ENCODE measurements around the gene TYW3.
A peak's percentile ranks its signal among the peaks of the same experiment; 100 is the strongest.

TYW3 gene, protein sequence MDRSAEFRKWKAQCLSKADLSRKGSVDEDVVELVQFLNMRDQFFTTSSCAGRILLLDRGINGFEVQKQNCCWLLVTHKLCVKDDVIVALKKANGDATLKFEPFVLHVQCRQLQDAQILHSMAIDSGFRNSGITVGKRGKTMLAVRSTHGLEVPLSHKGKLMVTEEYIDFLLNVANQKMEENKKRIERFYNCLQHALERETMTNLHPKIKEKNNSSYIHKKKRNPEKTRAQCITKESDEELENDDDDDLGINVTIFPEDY

DNA sequence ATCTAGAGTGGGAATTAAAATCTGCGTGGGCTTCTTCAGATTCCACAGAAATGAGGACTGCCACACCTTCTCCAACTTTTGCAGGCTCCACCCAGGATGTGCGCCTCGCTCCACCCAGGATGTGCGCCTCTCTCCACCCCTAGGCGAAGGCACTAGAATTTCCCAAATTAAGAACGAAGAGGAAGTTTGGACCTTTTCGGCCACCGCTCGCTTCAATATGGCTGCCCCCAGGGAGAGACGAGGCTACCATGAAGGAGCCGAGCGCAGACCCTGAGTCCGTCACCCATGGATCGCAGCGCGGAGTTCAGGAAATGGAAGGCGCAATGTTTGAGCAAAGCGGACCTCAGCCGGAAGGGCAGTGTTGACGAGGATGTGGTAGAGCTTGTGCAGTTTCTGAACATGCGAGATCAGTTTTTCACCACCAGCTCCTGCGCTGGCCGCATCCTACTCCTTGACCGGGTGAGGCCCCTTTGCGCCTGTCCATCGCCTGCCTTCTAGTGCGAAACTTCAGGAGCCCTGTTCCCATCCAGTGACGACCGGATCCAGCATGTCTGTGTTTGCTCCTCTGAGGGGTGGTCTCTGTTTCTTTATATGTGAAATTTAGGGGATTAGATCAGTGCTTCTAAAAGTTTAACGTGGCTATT lies at the start of gene TYW3, which contains the start of gene CRYZ:
Gene TYW3 (plus strand): TSS at position 193 of the 644 bp plus-strand sequence. CDS start 93 bp downstream, at position 286.
Gene CRYZ (minus strand): TSS at position 91 of the 644 bp plus-strand sequence. CDS start 8,229 bp downstream, outside the sequence.
- DNase-seq (ENCODE audit: low spot score), result peak; percentile 30

DNA sequence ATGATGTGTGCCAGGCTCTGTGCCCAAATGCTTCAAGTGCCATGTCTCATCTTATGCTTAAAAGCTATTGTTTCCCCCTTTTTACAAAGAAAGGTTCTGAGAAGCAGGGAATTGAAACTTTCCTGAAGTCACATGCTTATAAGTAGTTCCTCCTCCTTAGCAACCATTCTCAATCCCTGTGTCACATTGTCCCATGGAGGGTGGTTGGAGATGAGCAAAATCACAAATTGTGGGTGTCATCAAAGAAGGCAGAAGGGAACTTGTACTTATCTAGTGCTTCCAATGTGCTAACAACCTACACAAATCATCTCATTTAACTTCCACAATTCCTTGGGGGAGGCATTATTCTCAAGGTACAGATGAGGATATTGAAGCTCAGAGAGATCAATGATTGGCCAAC lies 49.3 kb upstream of the TYW3 start:
- no peak for DNase-seq (ENCODE audit: low spot score)

DNA sequence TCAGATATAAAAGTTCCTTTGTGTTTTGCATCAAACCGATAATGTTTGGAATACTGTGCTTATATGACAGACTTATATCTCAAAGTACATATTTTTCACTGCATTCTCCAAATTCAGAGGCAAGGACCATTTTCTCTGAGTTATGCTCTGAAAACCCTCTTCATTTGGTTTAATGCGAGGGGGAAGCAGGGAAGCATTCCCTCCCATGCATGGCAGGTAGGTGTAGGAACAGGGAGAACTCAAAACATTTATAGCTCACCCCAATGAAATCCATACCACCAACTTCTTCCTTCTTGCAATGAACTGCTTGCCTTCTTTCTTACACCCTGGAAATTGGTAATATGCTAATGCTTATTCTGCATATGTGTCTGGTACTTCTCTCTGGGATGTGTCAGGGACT lies 48.7 kb upstream of the TYW3 start:
- no peak for DNase-seq (ENCODE audit: low spot score)

DNA sequence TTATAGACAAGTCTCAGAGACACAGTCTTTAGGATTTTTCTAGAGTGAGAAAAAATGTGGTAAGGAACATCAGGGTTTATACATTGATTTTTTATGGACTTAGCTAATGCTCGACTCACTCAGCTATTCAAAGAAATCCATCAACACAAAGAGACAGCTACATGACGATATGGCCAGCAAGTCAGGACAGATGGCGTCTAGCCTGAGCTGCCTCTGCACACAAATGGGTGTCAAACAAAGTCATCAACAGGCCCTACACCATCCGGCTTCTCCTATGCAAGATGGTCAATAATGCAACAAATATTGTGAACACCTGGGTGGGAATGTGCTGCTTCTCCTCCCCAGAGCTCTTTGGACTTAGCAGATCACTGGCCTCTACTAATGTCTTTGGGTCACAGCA lies 46.0 kb upstream of the TYW3 start:
- no peak for DNase-seq (ENCODE audit: low spot score)

DNA sequence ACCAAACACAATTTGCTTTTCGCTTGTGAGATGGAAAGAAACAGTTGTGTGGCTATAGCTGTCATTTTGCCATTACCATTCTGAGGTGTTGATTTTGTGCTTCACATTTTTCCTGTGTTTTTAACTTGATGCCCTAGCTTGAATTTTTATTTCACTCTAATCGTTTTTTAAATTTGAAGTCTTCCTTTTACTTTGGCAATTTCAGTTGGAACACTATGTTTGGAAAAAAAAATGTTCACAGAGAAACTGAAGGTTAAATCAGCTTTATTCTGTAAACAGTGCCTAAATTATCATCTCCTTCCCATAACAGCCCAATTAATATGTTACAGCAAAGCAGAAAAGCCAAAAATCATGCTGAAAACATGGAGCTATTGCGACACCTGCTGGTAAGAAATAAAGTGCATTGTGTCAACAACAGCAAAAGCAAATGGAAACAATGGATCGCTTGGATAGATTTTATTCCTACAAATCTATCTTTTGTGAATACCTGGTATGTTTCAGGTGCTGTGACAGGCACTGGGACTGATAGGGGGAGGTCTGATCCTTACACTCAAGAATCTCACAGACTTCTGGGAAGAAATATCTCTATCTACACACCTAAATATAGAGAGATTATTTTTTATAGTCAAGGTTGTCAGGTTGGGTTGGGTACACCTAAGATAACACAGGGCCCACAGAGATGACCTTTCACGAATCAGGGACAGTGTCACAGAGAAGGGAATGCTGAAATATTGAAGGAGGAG lies 43.2 kb upstream of the TYW3 start:
- no peak for DNase-seq (ENCODE audit: low spot score)

DNA sequence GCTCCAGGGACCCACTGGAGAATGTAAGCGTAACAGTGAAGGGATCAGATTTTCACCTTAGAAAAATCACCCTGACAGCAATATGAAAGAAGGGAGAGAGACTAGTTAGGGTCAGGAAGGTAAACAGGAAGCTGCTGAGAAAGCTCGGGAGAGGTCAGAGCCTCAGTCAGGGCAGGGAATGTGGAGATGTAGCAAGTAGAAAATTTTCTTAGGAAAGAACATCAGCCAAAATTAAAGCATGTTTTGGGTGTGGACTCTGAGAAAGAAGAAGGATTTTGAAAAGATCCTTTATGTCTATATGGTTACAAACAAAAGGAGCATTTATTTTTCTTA lies 42.6 kb upstream of the TYW3 start:
- no peak for DNase-seq (ENCODE audit: low spot score)

DNA sequence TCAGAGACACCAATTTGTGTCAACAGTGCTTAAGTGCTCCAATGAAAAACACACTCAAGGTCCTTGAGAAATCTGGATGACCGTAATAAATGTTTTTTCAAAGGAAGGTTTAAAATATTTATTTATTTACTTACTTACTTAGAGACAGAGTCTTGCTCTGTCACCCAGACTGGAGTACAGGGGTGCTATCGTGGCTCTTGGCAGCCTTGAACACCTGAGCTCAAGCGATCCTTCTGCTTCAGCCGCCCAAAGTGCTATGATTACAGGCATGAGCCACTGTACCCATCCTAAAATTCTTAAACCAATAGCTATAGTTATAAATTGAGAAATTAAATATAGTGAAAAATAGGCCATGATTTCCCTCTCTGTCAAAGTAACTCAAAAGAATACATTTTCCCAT lies 42.0 kb upstream of the TYW3 start:
- DNase-seq (ENCODE audit: low spot score), result no peak

DNA sequence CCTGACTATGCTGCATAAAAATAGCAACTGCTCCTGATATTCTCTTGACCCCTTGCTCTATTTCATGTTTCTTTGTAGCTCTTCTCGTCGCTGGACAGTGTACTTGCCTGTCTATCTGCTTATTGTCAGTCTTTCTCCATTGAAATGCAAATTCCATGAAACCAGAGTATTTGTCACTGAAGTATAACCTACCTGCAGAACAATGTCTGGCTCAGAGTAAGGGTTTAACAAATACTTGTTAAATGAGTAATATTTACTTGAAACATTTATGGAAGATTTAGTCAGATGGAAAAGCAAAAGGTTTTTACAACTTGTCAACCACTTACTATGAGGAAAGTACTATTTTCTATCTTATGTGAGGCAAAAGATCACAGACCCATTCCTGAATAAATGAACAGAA lies 39.5 kb upstream of the TYW3 start:
- no peak for DNase-seq (ENCODE audit: low spot score)

DNA sequence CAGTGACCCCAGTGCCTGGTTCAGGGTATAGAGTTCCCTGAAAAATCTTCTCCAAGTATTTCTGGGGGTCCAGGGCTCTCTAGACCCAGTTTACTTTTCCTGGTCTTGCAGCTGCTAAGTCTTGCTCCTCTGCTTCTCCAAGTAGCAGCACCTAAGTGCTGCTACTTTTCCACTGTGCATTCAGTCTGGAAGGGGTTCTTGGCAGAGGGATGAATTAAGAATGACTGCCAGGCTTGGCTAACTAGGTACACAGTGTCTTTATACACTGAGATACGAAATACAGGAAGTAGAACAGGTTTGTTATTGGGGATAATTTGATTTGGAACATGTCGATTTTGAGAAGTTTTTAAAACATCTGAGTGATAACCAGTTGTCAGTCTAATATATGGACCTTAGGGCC lies 35.1 kb upstream of the TYW3 start:
- no peak for DNase-seq (ENCODE audit: low spot score)

DNA sequence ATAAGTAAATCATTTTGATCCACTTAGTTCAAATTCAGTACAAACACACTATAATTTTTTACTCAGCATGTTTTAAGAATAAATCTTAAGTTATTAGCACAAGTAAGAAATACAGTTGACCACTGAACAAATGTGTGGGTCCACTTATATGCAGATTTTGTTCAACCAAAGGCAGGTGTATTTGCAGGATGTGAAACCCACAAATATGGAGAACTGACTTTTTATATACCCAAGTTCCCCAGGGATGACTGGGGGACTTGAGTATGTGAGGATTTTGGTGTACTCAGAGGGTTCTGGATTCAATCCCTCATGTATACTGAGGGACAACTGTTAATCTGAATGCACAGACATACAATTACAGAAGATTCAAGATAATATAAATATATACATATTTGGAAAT lies 33.6 kb upstream of the TYW3 start:
- no peak for DNase-seq (ENCODE audit: low spot score)

DNA sequence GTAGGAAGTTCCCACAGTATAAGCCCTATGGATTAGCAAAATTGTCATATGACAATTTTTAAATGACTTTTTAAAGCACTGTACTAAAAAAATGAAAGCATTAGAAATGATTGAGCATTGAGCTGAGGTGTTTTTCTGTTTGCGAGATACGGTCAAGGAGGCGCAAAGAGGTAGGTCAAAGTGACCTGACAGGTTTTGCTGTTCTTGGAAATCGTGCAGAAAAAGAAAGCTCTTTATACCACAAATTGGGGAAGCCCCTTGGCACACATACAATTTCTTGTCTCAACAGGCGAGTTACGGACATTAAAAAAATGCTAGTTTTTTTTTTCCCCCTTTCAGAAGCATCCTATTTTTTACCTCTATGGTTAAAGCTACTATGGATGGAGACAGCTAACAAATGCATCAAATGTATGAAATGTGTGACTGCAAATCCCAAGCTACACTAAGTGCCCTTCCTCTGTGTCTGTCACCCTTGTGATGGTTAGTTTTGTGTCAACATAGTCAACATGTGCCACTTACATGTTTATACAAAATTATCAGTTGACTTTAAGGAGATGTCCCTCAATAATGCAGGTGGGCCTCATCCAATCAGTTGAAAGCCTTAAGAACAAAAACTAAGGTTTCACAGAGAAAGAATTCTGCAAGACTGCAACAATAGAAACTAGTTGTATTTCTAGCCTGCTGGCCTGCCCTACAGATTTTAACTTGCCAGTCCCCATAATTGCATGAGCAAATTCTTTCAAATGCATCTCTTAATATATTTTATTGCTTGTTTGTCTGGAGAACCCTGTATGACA lies 29.4 kb upstream of the TYW3 start:
- no peak for DNase-seq (ENCODE audit: low spot score)

DNA sequence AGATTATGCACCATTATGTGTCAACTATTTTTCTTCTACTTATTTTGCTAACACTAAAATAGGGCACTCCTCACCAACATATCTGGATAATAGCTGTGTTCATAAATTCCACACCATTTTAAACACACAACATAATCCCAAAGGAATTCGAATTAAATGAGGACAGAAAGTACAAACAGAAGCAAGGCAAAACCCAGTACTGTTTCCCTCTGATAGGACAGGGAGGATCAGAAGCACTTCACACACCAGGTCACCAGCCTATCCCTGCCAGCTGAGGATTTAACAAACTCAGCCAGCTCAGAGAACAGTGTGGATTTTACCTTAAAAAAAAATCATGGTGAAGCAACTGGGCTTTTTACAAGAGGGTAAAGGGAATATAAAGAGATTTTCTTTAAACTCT lies 20.1 kb upstream of the TYW3 start:
- no peak for DNase-seq (ENCODE audit: low spot score)

DNA sequence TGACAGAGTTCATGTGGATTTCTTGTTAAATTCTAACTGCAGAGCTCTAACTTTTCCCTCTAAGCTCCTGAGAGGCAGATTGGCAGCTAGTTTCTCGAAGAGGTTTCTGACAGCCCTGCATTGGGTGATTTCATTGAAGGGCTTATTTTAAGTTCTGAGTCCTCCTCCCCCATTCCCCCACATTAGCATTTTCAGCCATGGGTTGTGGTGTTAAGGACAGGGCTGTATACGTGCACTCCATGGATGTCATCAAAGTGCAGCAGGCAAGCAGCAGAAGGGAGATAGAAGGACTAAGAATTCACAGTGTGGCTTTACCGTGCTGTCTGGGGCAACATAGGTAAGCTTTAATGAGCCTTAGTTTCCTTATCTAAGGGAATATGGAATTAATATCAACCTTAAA lies 19.1 kb upstream of the TYW3 start:
- DNase-seq (ENCODE audit: low spot score), result no peak

DNA sequence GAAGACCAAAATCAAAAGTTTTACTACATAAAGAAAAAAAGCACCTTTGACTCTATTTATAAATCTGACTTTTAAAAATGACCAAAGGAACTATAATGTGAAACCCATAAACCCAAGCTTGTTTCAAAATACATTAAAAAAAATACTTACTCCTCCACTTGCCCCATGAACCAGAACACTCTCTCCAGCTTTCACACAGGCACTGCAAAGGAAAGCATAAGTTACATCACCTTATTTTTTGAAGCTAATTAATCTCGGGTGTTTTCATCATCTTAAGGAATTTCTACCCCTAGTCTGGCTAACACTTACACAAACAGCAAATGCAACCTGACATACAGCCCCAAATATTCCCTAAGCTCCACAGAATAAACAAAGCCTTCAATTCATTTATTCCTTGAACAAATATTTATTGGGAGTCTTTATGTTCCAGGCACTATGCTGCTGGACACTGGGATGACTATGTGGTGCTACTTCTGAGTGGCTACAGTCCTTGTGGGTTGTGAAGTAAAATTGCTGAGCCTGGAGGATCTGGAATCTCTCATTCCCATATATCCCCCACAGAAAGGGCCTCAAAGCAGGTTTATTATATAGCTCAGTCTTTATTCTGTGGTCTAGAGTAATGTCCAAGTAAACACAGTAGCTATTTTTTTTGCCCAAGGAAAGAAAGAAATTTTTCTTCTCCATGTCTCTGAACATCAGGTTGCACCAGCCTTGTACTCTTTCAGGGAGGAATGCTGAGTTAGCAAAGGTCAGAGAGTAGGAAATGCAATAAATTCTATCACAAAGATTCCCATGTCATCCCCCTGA lies 18.3 kb upstream of the TYW3 start:
- no peak for DNase-seq (ENCODE audit: low spot score)

DNA sequence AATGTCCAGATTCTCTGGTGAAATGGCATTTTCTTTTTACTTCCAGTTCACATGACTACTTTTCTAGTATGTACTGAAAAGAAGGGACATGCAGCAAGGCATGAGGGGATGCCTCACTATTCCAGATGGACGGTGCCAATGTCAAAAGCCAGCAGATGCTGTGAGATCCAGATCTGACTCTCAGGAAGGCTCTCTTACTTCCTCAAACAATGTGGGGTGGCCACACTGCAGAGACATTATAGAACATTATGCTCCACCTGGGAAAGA lies 17.8 kb upstream of the TYW3 start:
- no peak for DNase-seq (ENCODE audit: low spot score)

DNA sequence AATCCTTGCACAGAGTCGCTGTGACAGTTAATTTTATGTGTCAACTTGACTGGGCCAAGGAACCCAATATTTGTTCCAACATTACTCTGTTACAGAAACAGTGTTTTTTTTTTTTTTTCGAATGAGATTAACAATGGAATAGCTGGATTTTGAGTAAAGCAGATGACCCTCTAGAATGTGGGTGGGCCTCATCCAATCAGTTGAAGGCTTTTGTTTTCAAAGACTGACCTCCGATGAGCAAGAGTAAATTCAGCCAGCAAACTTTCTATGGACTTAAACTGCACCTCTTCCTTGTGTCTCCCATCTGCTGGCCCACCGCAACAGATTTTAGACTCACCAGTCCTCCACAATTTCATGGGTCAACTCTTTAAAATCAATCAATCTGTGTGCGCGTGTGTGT lies 17.1 kb upstream of the TYW3 start:
- no peak for DNase-seq (ENCODE audit: low spot score)

DNA sequence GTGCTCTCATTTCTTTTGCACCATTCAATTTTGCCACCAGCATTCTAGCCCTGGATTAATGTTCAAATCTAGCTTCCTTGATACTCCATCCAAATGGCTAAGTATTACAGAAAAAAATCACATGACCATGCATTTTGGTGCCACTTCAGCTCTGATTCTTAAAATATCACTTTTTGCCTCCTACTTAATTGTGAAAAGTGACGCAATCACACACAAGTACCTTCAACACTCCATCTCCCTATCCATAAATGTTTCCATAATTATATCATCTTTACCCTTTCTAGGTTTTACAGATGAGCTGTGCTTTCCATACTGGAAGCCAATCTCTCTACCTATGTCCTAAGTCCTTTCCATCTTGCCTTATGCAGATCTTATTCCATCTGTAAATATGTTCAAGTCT lies 16.1 kb upstream of the TYW3 start:
- DNase-seq (ENCODE audit: low spot score), result no peak

DNA sequence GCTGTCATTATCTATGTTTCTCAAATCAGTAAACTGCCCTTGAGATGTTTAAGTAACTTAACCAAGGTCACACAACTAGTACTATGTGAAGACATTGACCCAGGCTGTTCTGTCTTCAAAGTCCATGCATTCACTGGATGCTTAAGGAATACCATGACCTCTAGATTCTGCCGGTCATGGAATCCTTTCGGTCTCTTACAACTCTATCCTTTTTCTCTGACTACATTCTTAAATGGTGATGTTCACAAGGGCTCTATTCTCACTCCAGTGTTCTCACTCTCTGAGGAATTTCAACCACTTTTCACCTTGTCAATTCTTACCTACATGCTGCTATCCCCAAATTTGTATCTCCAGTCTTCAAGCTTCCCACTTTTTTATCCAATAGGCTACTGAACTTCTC lies 15.3 kb upstream of the TYW3 start:
- DNase-seq (ENCODE audit: low spot score), result no peak

DNA sequence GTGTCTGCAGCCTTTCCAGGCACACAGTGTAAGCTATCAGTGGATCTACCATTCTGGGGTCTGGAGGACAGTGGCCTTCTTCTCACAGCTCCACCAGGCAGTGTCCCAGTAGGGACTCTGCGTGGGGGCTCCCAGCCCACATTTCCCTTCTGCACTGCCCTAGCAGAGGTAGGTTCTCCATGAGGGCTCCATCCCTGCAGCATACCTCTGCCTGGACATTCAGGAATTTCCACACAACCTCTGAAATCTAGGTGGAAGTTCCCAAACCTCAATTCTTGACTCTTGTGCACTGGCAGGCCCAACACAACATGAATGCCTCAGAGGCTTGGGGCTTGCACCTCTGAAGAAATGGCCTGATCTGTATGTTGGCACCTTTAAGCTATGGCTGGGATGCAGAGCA lies 6.9 kb upstream of the TYW3 start:
- no peak for DNase-seq (ENCODE audit: low spot score)

DNA sequence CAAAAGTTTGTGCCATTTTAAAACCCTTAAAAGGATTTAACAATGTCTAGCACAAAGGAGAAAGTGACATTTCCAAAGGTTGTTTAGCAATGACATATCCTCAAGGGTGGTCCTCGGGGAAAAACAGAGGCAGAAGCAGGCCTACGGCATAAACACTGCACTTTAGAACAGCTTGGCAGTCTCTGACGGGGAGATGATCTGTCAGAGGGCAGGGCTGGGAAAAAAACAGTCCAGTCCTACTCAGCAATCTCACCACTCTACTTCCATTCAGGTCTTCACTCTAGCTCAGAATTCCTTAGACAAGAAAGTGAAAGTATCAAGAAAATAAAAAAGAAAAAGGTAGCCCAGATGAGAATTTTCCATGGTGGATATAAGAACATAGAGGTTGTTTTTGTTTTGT lies 4.2 kb upstream of the TYW3 start:
- DNase-seq (ENCODE audit: low spot score), result no peak

DNA sequence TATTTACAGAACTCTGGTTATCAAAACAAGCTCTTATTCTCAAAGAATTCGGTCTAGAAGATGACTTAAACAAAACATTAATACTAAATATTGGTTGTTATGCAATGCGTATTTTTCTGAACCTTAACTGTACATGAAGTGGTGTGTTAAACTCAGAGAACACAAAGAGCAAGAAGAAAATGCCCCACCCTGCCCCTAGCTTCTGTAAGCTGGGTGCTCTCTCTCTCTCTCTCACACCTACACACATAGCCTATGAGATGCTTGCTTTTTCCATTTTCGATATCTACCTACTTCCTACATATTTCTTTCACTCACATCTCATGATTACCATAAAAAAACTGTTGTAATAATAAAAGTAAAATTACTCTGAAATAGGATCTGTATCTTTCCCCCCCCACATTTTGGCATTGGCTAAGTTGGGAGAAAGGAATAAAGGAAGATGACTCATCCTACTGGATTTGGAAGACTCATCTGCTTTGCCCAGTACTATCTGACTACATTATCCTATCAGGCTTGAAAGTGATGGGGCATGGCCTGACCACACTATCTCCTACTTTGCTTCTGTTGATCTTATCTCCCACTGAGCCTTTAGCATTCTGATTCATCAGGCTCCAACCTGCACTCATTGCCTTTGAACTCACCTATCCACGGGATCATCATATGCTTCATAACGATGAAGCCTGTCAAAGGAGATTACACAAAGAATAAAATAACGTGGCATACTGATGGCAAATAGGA lies 3.0 kb upstream of the TYW3 start:
- no peak for DNase-seq (ENCODE audit: low spot score)
